Measurements from ENCODE around the gene MSL1.

DNA sequence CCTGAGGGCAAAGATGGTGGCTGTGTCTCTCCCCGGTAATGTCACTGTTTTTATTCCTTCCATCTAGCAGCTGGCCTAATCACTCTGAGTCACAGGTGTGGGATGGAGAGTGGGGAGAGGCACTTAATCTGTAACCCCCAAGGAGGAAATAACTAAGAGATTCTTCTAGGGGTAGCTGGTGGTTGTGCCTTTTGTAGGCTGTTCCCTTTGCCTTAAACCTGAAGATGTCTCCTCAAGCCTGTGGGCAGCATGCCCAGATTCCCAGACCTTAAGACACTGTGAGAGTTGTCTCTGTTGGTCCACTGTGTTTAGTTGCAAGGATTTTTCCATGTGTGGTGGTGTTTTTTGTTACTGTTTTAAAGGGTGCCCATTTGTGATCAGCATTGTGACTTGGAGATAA, 50.0 kb downstream of the MSL1 start:
- TF ChIP-seq, protein P1, sequence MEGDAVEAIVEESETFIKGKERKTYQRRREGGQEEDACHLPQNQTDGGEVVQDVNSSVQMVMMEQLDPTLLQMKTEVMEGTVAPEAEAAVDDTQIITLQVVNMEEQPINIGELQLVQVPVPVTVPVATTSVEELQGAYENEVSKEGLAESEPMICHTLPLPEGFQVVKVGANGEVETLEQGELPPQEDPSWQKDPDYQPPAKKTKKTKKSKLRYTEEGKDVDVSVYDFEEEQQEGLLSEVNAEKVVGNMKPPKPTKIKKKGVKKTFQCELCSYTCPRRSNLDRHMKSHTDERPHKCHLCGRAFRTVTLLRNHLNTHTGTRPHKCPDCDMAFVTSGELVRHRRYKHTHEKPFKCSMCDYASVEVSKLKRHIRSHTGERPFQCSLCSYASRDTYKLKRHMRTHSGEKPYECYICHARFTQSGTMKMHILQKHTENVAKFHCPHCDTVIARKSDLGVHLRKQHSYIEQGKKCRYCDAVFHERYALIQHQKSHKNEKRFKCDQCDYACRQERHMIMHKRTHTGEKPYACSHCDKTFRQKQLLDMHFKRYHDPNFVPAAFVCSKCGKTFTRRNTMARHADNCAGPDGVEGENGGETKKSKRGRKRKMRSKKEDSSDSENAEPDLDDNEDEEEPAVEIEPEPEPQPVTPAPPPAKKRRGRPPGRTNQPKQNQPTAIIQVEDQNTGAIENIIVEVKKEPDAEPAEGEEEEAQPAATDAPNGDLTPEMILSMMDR (CRISPR knock-in tag; IDR thresholded peaks at IDR 0.05), result no peak
- TF ChIP-seq POLR2G (IDR thresholded peaks at IDR 0.05; ENCODE audit: low read depth, low read length) (0 out of 2 replicates have a peak, but pooled peaks have one; percentile 8), ZNF331 (CRISPR knock-in tag; IDR thresholded peaks at IDR 0.05) (no peak), CC2D1A (CRISPR knock-in tag; IDR thresholded peaks at IDR 0.05) (no peak), EZH2 (conservative IDR thresholded peaks at IDR 0.05; ENCODE audit: low read depth, low read length) (no peak)
